GM12878 (cell line): Measurements from ENCODE around the gene EFHC1. TPM values are rescaled to one million over a fixed set of nuclear protein-coding genes. Genes with fewer than 3 reads are reported as not detected.

Experiments
- ATAC-seq: fragments of 200-7000 bp; cut with Tn5 transposase; 3 replicates; pipeline ENCODE4 v1.9.1; 2020; ENCODE audit warnings: mild to moderate bottlenecking, moderate library complexity
- BruUV-seq: library from RNA; stranded (reverse); fragments of 400-500 nt; replicated peaks from 2 replicates; lab custom pipeline; 2021; lab: Mats Ljungman, UMichigan
- CTCF ChIA-PET: fragments of 300-600 bp; sonication (Branson Sonifier 250); formaldehyde crosslinking; extraction: SDS; loops from one replicate; lab custom pipeline; 2021; ENCODE audit warnings: inconsistent platforms; lab: Yijun Ruan, JAX
- POLR2A ChIA-PET: fragments of 350-600 bp; formaldehyde crosslinking; extraction: SDS; loops from one replicate; lab custom pipeline; 2021; ENCODE audit warnings: inconsistent platforms; lab: Charles Lee
- RAD21 ChIA-PET: fragments of 300-600 bp; sonication (Branson Sonifier 250); formaldehyde crosslinking; loops from one replicate; lab custom pipeline; 2023; ENCODE audit warnings: antibody characterized with exemption; ENCODE audit not compliant: unreplicated experiment; lab: Charles Lee
- SMC1A ChIA-PET: fragments of 300-600 bp; sonication (Branson Sonifier 250); formaldehyde crosslinking; loops from one replicate; lab custom pipeline; 2023; ENCODE audit not compliant: unreplicated experiment, uncharacterized antibody; lab: Charles Lee
- DNase-seq: peaks from one replicate; pipeline ENCODE4 v3.0.0-alpha.2; 2011; ENCODE audit warnings: low read depth, low spot score
- FAIRE-seq: peaks from 3 replicates; lab custom pipeline; 2011; peaks lifted over from hg19 to GRCh38; lab: Jason Lieb, UNC
- H2AFZ ChIP-seq: 2 replicates; pipeline ENCODE4 v1.6.0; 2011; ENCODE audit warnings: low read depth, low read length, control low read depth; ENCODE audit not compliant: control insufficient read depth
- H3K27ac ChIP-seq: 2 replicates; pipeline ENCODE4 v1.5.1; 2011; ENCODE audit warnings: control low read depth; ENCODE audit not compliant: control insufficient read depth, insufficient read depth
- H3K27me3 ChIP-seq, 2 experiments: replicated peaks in 1 of 2; 2 replicates each; pipeline versions ENCODE4 v1.6.0 to v1.6.1; 2011; ENCODE audit warnings: low read length in 1 of 2; ENCODE audit not compliant: control insufficient read depth in 2 of 2, insufficient read depth in 2 of 2
- H3K36me3 ChIP-seq, 2 experiments: 2 replicates each; pipeline ENCODE4 v1.5.1; 2011; ENCODE audit warnings: low read length in 1 of 2; ENCODE audit not compliant: control insufficient read depth in 2 of 2, insufficient read depth in 2 of 2
- H3K4me1 ChIP-seq: 2 replicates; pipeline ENCODE4 v1.6.1; 2011; ENCODE audit warnings: mild to moderate bottlenecking, low read length, moderate library complexity, mixed read lengths; ENCODE audit not compliant: control insufficient read depth, insufficient read depth
- H3K4me2 ChIP-seq: 2 replicates; pipeline ENCODE4 v1.6.0; 2011; ENCODE audit warnings: control low read depth; ENCODE audit not compliant: control insufficient read depth, insufficient read depth
- H3K4me3 ChIP-seq: fragments of 200-600 bp; sonication (generic); 2 replicates; pipeline ENCODE4 v1.5.1; 2016
- H3K79me2 ChIP-seq: 2 replicates; pipeline ENCODE4 v1.6.0; 2011; ENCODE audit warnings: low read length; ENCODE audit not compliant: control insufficient read depth, insufficient read depth
- H3K9ac ChIP-seq: 2 replicates; pipeline ENCODE4 v1.8.0; 2011; ENCODE audit warnings: low read length, control low read depth, mixed read lengths; ENCODE audit not compliant: control insufficient read depth, insufficient read depth
- H3K9me3 ChIP-seq: replicated peaks from 3 replicates; pipeline ENCODE4 v1.5.1; 2011; ENCODE audit warnings: mild to moderate bottlenecking, low read length; ENCODE audit not compliant: control insufficient read depth, insufficient read depth
- H4K20me1 ChIP-seq: 2 replicates; pipeline ENCODE4 v1.6.0; 2011; ENCODE audit not compliant: control insufficient read depth, insufficient read depth
- CBX3 ChIP-seq: fragments of 200-600 bp; sonication (generic); IDR thresholded peaks from 2 replicates; pipeline ENCODE4 v1.6.1; 2016; ENCODE audit warnings: low read depth, borderline replicate concordance
- ETV6 ChIP-seq, 2 experiments: fragments of 450-650 bp in 1 of 2; IDR thresholded peaks in 1 of 2; conservative IDR thresholded peaks in 1 of 2; 2 replicates each; pipeline ENCODE4 v1.6.1; 2014; ENCODE audit warnings: antibody characterized with exemption in 1 of 2, borderline replicate concordance in 1 of 2, low read depth in 1 of 2, mild to moderate bottlenecking in 1 of 2, moderate library complexity in 1 of 2
- SRF ChIP-seq, 2 experiments: IDR thresholded peaks; 2 replicates each; pipeline ENCODE4 v1.6.1; 2011; ENCODE audit warnings: low read depth in 2 of 2, low read length in 2 of 2, mild to moderate bottlenecking in 1 of 2, moderate library complexity in 1 of 2
- TCF12 ChIP-seq: IDR thresholded peaks from 2 replicates; pipeline ENCODE4 v1.6.1; 2011; ENCODE audit warnings: low read depth, mild to moderate bottlenecking, low read length
- ZNF207 ChIP-seq: fragments of 450-650 bp; IDR thresholded peaks from 2 replicates; pipeline ENCODE4 v1.6.1; 2014; ENCODE audit warnings: antibody characterized with exemption, mild to moderate bottlenecking, borderline replicate concordance
- ZNF592 ChIP-seq: fragments of 450-650 bp; IDR thresholded peaks from 2 replicates; pipeline ENCODE4 v1.6.1; 2017; ENCODE audit warnings: mild to moderate bottlenecking, moderate library complexity
- WGBS: methylation state at CpG from one replicate; pipeline ENCODE4 v1.1.6; 2016; ENCODE audit warnings: low lambda C conversion rate; ENCODE audit not compliant: insufficient replicate concordance, insufficient coverage; ENCODE audit errors: missing lambda C conversion rate; 5-methylcytosine and 5-hydroxymethylcytosine counted together
- in situ Hi-C: fragments of 300-500 bp; cut with MboI; formaldehyde crosslinking; loops from 9 replicates; pipeline ENCODE4 v1.14.3; 2018; ENCODE audit warnings: mixed read lengths
- intact Hi-C: fragments of 100-400 bp; cut with micrococcal nuclease; formaldehyde crosslinking; loops from one replicate; pipeline ENCODE4 v1.14.2; 2022; ENCODE audit not compliant: unreplicated experiment
- polyA plus RNA-seq, 11 experiments: library from polyadenylated mRNA; depleted of rRNA in 4 of 11; unstranded in 6 of 11; stranded (reverse) in 5 of 11; fragments of >200 nt; fragmentation: Nextera tagmentation in 4 of 11; fragmentation: Illumina TruSeq in 1 of 11; extraction: Ambion mirVana in 4 of 11; extraction: Trizol in 1 of 11; gene quantifications; 1 replicate in 1 of 11; 2 replicates in 10 of 11; pipeline versions ENCODE4 v1.2.1 to v1.2.3, GENCODE V29; 2011 to 2016; ENCODE audit warnings: inconsistent platforms in 2 of 11, missing spikeins in 2 of 11, low read depth in 1 of 11
- total RNA-seq, 4 experiments: library from RNA; depleted of rRNA in 3 of 4; stranded (reverse); fragments of >200 nt in 3 of 4; fragmentation: Illumina TruSeq in 1 of 4; extraction: Trizol in 1 of 4; gene quantifications; 2 replicates each; pipeline versions ENCODE4 v1.2.1 to v1.2.3, GENCODE V29; 2013 to 2021
- TF ChIP-seq, protein P1 (sequence below): fragments of 150-350 bp; IDR thresholded peaks from 2 replicates; pipeline ENCODE4 v1.6.1; 2016; ENCODE audit warnings: low read depth, low read length

EFHC1 gene
- total and polyA plus RNA-seq, 10 of the 15 experiments (the other 5 are each of a cell fraction or from before 2014, with no cell fraction given), result 5.5 to 14.5 (median 8.8) TPM

DNA sequence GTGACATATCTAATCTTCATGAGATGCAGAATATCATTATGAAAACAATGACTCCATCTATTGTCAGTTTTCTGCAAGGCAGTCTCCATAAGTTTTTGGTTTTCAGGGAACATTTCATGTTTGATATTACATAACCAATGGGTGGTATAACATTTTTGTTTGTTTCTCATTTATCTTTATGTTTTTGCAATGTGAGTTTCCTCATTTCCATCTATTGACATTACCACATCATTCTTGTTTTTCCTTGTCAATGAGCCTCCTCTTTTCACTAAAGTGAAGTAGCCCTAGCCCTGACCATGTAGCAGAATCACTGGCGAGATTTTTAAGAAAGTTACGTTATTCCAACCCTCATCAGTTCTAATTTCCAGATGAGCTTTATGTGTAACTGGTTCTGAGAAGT is 4.4 kb downstream of the EFHC1 start:
- H3K4me1 ChIP-seq, result peaks cover 6% of the 10 kb centered on the region; the same call in 1 of the 2 replicates
- H3K79me2 ChIP-seq, result no peaks in the 10 kb centered on the region; the same call in 1 of the 2 replicates
- RAD21 ChIA-PET, result interaction anchor here (1.1 to 1.5 kb wide), 3 partner anchors 74 to 151 kb away, joined by 3 to 5 read pairs (median 3); no protein-coding TSS in a partner anchor
- POLR2A ChIA-PET, result no interaction called here
- intact Hi-C loops (loop anchor here (10.0 kb wide), 1 partner anchor 570 kb away; the partner anchor contains the start of gene GSTA4), in situ Hi-C loops (no loop called here)
- H3K4me2 ChIP-seq, result no peak overlapping the region
- H3K9me3 ChIP-seq, result no peaks in the 10 kb centered on the region
- no peaks in the 10 kb centered on the region for H4K20me1 ChIP-seq
- no peak overlapping the region for H3K4me3 ChIP-seq
- no peak overlapping the region for H3K27ac ChIP-seq
- WGBS, result 95% methylated on average over 2 of the region's 2 CpGs
- CTCF ChIA-PET, result interaction anchor here (0.6 to 11.2 kb wide), 6 partner anchors 9 to 493 kb away, joined by 3 to 118 read pairs (median 4); no protein-coding TSS in a partner anchor
- TF ChIP-seq ETV6 (conservative IDR thresholded peaks at IDR 0.05 in 1 of 2, IDR thresholded peaks at IDR 0.05 in 1 of 2; ENCODE audit: borderline replicate concordance in 1 of 2, low read depth in 1 of 2) (no peak), SRF (IDR thresholded peaks at IDR 0.05; ENCODE audit: low read depth in 2 of 2, low read length in 2 of 2) (no peak), ZNF592 (no peak), ZNF207 (no peak), TCF12 (no peak), CBX3 (no peak)
- TF ChIP-seq, protein P1, sequence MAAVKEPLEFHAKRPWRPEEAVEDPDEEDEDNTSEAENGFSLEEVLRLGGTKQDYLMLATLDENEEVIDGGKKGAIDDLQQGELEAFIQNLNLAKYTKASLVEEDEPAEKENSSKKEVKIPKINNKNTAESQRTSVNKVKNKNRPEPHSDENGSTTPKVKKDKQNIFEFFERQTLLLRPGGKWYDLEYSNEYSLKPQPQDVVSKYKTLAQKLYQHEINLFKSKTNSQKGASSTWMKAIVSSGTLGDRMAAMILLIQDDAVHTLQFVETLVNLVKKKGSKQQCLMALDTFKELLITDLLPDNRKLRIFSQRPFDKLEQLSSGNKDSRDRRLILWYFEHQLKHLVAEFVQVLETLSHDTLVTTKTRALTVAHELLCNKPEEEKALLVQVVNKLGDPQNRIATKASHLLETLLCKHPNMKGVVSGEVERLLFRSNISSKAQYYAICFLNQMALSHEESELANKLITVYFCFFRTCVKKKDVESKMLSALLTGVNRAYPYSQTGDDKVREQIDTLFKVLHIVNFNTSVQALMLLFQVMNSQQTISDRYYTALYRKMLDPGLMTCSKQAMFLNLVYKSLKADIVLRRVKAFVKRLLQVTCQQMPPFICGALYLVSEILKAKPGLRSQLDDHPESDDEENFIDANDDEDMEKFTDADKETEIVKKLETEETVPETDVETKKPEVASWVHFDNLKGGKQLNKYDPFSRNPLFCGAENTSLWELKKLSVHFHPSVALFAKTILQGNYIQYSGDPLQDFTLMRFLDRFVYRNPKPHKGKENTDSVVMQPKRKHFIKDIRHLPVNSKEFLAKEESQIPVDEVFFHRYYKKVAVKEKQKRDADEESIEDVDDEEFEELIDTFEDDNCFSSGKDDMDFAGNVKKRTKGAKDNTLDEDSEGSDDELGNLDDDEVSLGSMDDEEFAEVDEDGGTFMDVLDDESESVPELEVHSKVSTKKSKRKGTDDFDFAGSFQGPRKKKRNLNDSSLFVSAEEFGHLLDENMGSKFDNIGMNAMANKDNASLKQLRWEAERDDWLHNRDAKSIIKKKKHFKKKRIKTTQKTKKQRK, result no peak
- no peak overlapping the region for H3K9ac ChIP-seq
- no peaks in the 10 kb centered on the region for H3K36me3 ChIP-seq
- SMC1A ChIA-PET, result interaction anchor here (1.1 to 13.5 kb wide), 4 partner anchors 9 to 250 kb away, joined by 3 to 249 read pairs (median 7); no protein-coding TSS in a partner anchor
- no peak for FAIRE-seq
- no peaks in the 10 kb centered on the region for H3K27me3 ChIP-seq
- DNase-seq, result no peak
- no peak overlapping the region for H2AFZ ChIP-seq
- no TSS peak for BruUV-seq
- no peak for ATAC-seq
